GM18909 (cell line): ENCODE results near the gene REXO4.

Experiments
- ATAC-seq: cut with Tn5 transposase; IDR thresholded peaks from one replicate; pipeline ENCODE4 v1.9.1; 2021; ENCODE audit warnings: mild to moderate bottlenecking; ENCODE audit not compliant: unreplicated experiment, poor library complexity

Gene REXO4

GRCh38 chr9:133370685-133371084 is 47.1 kb downstream of the REXO4 start:
- ATAC-seq, result no peak

- no peak for ATAC-seq
These were observed 47.9 kb downstream of the REXO4 start for GRCh38 chr9:133369933-133370332.

DNA sequence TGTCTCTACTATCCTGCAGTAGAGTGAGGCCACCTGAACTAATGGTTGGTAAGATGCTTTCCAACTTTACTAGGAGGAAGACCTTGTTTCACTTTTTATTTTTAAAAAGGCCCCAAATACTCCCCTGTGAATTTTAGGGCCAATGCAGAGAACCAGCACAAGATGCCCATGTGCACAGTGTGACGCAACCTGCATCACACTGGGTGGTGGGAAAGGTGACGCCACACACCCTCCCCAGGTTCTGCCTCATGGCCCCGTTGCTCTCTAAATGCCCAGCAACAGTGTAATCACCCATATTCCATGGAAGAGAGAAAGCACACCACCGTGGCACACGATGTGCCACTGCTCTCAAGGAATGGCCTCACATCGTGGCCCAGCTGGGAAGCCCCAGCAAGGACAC is 48.4 kb downstream of the REXO4 start:
- ATAC-seq, result no peak

- no peak for ATAC-seq
These were observed 49.4 kb downstream of the REXO4 start for GRCh38 chr9:133368249-133368881.

DNA sequence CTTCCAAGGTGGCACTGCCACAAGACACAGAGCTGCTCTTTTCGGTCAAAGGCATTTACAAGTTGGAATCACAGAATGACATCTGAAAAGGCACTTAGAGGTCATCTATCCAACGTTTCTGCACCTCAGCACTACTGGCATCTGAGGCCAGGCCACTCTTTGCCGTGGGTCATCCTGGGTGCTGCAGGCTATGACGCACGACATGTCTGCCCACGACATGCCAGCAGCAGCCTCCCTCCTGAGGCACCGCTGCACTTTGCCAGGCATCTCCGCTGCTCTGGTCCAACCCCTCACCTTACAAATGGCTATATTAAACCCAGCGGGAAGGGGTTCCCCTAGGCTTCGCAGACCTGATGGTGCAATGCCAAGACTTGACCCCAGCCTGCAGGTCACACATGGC is 50.0 kb downstream of the REXO4 start:
- ATAC-seq, result no peak

GRCh38 chr9:133367221-133367620 is 50.6 kb downstream of the REXO4 start:
- ATAC-seq, result no peak

- ATAC-seq, result no peak
These were observed 51.4 kb downstream of the REXO4 start for GRCh38 chr9:133366435-133366834.

- ATAC-seq, result no peak
These were observed 55.3 kb downstream of the REXO4 start for GRCh38 chr9:133362359-133363044.

GRCh38 chr9:133361507-133362092 is 56.2 kb downstream of the REXO4 start:
- no peak for ATAC-seq

DNA sequence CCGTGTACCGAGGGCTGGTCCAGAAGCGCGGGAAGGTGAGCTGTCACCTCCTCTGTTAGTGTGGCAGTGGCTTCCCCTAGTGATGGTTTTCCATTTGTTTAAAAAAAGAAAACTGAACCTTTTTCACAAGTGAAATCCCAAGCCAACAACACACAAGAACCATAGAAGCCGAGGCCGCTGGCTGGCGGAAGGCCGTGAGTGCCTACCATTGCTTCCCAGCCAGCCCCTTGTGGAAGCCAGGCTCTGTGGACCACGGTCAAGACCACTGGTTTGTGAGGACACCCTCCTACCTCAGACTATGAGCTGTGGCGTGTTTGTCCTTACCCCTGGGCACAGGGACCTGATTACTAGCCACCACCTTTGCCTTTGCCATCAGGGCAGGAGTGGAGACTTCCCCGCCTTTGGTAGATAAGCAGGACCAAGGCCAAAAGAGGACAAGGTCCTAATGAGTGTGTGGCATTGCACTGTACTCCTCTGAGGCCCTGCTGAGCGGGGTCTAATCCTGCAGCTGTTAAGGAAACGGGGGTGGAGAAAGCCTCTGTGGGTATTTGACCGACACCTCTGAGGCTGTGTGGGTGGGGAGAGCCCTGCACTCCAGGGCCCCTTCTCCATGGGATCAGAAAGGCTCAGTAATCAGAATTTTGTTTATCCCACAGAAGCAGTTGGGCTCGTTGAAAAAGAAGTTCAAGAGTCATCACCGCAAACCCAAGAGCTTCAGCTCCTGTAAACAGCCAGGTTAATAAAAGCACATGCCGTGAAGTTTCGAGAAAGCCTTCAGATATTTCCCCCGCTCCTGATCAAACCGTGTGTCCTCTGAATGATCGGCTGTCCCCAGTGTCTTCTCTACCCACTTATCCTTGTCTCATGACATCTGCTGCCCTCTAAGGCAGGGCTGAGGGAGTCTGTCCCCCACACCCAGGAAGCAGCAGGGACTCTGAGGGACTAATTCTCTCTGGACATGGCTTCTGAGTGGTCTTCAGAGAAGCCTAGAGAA is 57.1 kb downstream of the REXO4 start:
- no peak for ATAC-seq

- ATAC-seq, result no peak
These were observed 58.2 kb downstream of the REXO4 start for GRCh38 chr9:133359399-133360175.

DNA sequence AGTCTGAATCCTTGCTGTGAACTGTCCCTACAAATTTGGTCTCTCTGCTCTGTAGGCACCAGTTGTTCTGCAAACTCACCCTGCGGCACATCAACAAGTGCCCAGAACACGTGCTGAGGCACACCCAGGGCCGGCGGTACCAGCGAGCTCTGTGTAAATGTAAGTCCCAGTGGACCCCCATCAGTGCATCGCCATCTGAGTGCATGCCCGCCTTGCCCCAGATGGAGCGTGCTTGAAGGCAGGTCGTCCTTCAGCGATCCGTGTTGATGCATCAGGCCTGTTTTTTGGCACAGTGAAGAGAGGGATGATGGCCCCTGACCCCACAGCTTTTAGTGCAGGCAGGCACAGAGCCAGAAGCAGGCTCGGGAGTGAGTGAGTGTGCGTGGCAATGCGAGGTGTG is 60.2 kb downstream of the REXO4 start:
- ATAC-seq, result no peak

GRCh38 chr9:133356391-133357091 is 61.3 kb downstream of the REXO4 start, which contains the start of the genes SURF1 and SURF2:
Gene SURF1 (minus strand): TSS chr9:133356487. CDS start chr9:133356453, 34 bp downstream.
Gene SURF2 (plus strand): TSS chr9:133356550. CDS start chr9:133356593, 43 bp downstream.
- ATAC-seq, result peak; percentile 59
